T47D (cell line): ENCODE measurements around the gene ZFPL1.

Source experiments
- DNase-seq, 2 experiments: peaks; one replicate each; pipeline versions ENCODE4 v3.0.0 to v3.0.0-alpha.2; 2011 to 2012; ENCODE audit warnings: low read depth in 1 of 2, low spot score in 1 of 2
- JUND ChIP-seq: IDR thresholded peaks from 2 replicates; pipeline ENCODE4 v1.6.1; 2012; ENCODE audit warnings: low read depth
- in situ Hi-C: cut with HindIII; loops from 2 replicates; pipeline ENCODE4 v1.10.0; 2016; ENCODE audit warnings: low sequenced_read_pairs, low pct_unique_long_range_greater_than_20kb

Gene ZFPL1

DNA sequence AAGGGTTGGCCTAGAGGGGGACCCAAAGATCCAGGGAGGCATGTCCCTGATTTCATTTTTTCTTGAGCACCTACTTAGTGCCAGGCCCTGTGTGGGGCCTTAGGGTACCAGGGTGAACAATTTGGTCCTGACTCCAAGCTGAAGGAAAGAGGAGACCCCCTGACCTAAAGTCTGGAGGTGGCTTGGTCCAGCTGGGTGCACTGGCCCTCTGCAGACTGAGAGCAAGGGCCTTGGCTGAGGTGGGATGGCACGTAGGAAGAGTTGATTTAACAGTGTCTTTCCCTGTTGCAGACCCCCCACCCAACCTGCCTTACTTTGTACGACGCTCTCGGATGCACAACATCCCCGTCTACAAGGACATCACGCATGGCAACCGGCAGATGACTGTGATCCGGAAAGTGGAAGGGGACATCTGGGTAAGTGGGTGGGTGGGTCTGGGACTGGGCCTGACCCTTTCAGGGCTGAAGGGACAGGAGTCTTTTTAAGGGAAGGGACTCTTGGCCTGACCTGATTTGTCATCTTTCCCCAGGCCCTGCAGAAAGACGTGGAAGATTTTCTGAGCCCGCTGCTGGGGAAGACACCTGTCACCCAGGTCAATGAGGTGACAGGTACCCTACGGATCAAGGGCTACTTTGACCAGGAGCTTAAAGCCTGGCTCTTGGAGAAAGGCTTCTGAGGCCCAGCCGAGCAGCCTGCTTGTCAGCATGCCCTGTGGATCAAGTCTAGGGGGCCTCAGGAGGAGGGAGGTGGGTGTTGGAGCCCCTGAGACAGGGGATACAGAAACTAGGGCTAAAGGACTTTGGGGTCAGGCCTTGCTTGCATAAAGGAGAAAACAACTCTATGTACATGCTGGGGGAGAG is 41.4 kb downstream of the ZFPL1 start:
- in situ Hi-C loops: no loop called here
- no peak for TF ChIP-seq JUND
- no peak for DNase-seq

DNA sequence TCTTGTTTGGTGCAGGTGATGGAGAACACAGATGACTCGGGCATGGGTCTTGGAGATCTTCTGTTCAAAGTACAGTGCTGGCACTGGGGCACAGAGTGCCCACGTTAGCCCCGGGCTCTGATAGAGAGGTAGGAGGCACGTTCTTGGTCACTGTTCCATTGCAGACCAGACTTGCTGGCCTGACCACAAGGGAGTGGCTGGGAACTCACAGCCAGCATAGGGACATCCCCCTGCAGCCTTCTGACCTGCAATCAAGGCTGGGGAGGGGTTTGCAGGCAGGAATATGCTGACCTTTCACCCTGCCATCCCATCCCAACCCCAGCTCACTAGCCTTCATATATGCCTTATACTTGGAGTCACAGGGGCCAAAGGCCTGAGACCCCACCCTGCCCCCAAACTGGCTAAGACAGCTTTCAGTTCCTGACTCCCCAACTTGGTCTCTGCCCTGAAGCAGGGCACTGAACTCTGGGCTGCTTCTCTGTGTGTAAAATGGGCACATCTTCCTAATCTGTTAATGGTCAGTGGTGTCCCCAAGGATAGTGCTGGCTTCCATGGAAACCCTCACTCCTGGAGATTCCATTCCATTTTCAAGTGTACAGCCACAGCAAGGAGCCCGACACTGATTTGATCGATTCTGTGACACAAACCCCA is 42.7 kb downstream of the ZFPL1 start:
- in situ Hi-C loops: no loop called here
- DNase-seq: no peak
- no peak for TF ChIP-seq JUND

DNA sequence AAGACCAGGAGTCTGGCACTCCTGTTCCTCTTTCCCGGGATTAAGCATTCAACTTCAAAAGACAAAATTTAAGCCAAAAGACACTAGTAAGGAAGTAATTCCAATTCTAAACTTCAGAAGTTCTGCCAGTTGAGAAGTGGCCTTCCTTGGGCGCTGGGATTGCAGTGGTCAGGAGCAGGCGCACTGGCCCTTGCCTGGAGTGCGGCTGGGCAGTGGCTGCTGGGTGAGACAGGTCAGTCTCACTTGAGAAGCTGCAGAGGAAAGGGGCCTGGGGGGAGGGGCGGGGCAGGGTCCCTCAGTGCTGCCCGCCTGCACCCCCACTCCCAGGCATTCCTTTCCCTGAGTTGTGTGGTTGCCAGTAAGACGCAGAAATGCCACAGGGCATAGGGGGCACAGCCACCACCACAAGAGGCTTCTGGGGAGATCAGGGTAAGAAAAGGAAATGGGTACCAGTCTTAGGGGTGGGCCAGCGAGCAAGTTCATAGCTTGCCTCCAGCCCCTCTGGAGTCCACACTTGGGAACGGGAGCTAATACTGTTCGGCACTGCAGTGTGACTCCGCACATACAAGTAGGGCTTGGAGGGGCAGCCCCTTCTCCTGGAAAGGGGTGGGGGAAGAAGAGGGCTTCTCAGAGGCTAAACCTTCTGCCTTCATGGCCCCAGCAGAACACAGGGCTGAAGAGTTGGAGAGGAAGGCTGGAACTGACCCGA is 43.6 kb downstream of the ZFPL1 start:
- in situ Hi-C loops: no loop called here
- no peak for DNase-seq
- TF ChIP-seq JUND: no peak

DNA sequence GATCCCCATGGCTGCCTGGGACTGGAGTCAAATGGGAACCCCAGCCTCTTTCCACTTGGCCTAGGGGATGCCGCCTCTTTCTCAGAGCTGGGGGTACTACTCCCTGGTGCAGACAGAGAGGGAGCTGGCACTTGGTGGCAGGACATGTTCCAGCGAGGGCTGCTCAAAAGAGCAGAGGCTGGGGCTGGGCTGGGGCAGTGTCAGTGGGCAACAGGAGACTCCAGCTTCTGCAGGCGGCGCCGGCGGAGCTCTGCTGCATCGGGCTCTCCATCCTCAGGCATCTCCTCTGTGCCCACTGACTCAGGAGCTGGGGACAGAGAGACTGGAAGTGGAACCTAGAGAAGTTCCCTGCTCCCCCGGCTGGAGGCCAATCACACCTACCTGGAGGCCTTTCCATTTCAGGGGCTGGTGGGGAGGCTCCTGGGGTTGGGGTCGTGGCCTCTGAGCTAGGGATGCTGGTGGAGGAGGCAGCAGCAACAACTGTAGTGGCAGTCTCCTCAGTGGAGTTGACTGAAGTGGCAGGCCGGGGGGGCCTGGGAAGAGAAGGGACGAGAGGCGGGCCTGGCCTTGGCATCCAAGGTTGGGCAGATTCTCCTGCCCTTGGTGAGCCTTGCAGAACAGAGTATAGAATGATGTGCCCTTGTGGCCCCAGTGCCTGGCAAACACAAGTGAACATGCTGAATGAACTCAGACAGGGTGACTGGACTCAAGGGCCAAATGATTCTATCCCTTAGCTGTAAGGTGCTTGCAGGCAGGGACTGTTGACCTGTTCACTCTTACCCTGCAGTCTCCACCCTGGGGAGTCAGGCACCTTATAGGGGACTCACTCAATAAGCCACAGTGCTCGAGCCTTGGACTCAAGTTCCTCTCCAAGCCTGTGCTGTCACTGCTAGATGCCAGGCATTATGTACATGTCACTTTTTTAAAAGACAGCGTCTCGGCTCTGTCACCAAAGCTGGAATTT is 44.4 kb downstream of the ZFPL1 start:
- in situ Hi-C loops: no loop called here
- no peak for TF ChIP-seq JUND
- no peak for DNase-seq

DNA sequence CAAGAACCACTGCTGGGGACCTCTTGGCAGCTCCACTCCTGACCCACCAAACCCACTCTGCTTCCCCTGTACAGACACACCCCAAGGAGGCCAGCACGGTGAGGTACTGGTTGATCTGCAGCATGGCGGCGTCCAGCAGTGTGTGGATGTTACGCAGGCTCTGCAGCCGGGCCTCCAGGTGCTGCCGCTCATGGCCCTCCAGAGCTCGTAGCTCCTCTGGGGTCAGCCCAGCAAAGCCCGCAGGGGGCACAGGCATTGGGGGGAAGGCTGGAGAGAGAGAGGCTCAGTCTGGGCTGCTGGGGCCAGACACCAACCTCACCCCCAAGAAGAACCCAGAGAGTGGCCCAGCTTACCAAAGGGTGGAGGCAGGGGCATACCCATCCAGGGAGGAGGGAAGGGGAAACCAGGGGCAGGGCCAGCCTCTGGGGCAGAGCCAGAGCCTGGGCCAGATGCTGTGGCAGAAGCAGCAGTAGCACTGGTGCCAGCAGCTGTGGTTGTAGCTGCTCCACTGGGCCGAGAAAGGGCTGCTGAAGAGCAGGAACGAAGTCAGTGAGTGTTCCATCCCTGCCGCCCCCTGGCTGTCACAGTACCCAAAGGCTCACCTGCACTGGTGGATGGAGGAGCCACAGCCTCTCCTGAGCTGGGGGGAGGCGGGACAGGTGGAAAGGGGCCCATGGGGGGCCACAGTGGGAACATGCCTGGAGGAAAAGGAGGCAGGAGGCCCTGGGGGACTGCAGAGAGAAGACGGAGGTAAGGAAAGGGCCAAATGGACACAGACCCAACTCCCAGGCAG is 45.8 kb downstream of the ZFPL1 start:
- no peak for TF ChIP-seq JUND
- in situ Hi-C loops: no loop called here
- no peak for DNase-seq

DNA sequence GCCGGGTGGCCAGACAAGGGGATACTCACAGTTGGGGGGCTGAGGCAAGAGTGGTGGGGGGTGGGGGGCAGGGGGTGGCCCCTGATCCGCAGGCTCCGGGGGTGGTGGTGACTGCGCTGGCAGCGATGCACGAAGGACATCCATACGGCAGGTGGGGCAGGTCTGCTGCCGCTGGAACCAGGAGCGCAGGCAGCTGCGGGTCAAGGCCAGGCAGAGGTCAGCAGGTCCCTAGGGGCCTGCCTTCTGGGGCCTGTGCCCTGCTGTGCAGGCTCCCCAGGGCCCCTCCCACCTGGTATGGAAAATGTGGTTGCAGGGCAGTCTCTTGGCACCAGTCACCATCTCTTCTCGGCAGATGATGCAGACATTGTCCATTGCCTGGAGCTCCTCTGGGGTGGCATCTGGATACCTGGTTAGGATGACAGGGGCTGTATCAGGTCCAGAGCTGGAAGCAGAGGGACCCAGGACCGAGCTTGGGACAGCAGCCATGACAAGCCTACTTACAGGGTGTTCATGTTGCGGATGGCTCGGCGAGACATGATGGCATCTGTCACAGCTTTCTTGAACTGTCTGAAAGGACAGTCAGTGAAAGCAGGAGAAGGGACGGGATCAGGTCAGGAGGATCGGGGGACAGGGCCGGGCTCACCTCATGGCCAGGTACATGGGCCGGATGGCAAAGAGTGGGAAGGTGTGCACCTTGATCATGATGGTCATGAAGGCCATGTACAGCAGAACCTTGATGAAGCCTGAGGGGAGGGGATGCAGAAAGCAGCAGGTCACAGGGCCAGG is 46.8 kb downstream of the ZFPL1 start:
- in situ Hi-C loops: no loop called here
- DNase-seq: no peak
- no peak for TF ChIP-seq JUND

DNA sequence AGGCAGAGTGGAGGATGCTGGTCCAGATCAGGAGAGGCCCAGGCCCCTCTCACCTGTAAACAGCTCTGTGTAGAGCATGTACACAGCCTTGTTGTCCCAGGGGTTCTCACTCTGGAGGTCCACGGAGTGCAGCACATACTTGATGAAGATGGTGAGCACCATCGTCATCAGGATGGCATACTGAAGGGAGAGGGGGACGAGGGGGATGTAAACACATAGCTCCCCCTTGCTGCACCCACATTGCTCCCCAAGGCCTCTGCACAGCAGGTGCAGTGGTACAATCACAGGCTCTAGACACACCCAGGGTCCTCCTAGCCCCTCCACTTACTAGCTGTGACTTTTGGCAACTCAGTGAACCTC is 47.4 kb downstream of the ZFPL1 start:
- TF ChIP-seq JUND: no peak
- no peak for DNase-seq
- in situ Hi-C loops: no loop called here

DNA sequence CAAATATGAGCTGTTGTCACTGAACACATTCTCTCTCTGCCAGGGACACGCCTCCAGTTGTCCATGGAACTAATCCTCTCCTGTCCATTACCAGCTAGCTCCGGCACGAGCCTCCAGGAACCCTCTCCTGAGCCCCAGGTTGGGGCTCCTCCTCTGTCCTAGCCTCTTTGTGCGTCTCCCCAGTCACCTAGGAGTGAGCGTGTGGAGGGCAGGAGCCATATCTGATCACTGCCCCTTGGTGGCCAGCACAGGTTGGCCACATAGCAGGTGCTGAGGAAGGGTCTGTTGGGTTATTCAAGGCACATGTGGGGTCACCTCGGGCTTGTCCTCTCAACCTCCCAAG is 47.8 kb downstream of the ZFPL1 start:
- TF ChIP-seq JUND: no peak
- in situ Hi-C loops: no loop called here
- DNase-seq: no peak

DNA sequence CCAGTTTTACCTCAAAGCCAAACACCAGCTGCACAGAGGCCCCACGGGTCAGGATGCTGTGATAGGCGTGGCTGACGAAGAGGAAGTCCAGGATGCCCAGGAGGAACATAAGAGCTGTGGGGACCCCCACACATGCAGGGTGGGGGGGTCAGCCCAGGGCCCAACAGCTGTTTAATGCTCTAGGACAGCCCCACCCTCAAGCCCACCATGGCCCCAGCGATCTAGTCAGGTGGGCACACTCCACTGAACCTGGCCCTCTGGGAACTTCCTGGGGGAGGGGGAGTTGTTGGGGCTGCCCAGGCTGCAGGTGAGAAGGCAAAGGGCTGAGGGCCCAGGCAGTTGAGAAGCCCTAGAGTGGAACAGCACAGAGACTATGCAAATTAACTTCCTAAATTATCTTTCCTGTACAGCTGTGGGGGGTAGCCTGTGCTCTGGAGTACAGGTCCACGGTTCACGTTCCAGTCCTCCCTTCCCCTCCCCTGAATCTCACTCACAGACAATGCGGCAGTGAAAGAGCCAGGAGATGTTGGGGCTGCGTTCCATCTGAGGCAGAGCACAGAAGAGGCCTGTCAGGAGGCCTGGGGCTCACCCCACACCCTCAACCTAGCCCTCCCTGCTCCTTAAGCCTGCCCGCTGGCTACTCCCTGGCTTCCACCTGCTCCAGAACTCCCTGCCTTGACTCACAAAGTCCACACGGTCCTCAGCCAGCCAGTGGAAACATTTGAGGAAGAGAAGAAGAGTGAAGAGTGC is 48.4 kb downstream of the ZFPL1 start:
- in situ Hi-C loops: no loop called here
- no peak for DNase-seq
- no peak for TF ChIP-seq JUND

DNA sequence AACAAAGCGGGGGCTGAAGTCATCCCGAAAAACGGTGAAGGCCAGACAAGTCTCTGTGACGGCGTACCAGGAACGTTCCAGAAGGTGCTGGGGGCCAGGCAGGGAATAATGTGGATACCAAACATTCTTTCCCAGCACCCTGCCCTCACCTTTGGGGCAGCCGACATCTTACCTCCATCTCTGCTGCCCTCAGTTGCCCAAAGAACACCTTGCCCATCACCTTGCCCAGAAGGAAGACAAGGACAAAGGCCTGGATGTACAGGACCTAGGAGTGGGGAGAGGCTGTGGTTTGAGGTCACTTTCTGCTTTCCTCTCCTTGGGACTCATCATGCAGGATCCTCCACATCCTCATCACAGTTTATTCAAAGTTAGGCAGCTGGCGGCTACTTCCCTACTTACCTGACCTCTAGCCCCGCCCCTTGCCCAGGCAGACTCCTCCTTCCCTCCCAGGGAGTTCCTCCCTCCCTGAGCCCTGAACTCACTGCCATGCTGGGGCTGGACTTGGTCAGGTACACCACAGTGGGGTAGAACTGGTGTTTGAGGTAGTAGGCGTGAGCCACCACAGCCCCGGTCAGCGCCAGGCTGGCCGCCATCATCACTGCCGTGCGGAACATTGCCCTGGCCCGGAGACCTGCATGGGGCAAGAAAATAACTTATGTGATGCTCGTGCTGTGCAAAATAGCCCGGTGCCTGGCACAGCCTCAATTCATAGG is 49.1 kb downstream of the ZFPL1 start:
- DNase-seq: peak; percentile 78 to 92
- in situ Hi-C loops: no loop called here
- TF ChIP-seq JUND: no peak
